Neural cell (in vitro differentiated cells): ENCODE data around the gene MPDZ. TPM values are rescaled to one million over a fixed set of nuclear protein-coding genes. Genes with fewer than 3 reads are reported as not detected.

Source experiments
- H2AFZ ChIP-seq: fragments of 200-600, 300-800 bp; sonication (generic), shearing (Covaris generic); 2 replicates; pipeline ENCODE4 v1.6.0; 2014; ENCODE audit warnings: low read depth, mild to moderate bottlenecking, antibody characterized with exemption, low read length, moderate library complexity
- H3F3A ChIP-seq: fragments of 200-600 bp; shearing (Covaris generic); 2 replicates; pipeline ENCODE4 v1.6.1; 2016; ENCODE audit warnings: mild to moderate bottlenecking, moderate library complexity, mixed read lengths, antibody characterized with exemption, low read length; ENCODE audit not compliant: insufficient read depth, poor library complexity, severe bottlenecking
- H3K27ac ChIP-seq: fragments of 200-600, 300-800 bp; sonication (generic), shearing (Covaris generic); 2 replicates; pipeline ENCODE4 v1.5.1; 2014; ENCODE audit warnings: mild to moderate bottlenecking, low read length, moderate library complexity
- H3K27me3 ChIP-seq: fragments of 300-800, 200-600 bp; sonication (generic), shearing (Covaris generic); 2 replicates; pipeline ENCODE4 v1.6.0; 2014; ENCODE audit warnings: mild to moderate bottlenecking, low read depth, low read length, moderate library complexity; ENCODE audit not compliant: insufficient read depth
- H3K36me3 ChIP-seq: fragments of 300-800, 200-600 bp; sonication (generic), shearing (Covaris generic); 2 replicates; pipeline ENCODE4 v1.5.1; 2014; ENCODE audit warnings: mild to moderate bottlenecking, antibody characterized with exemption, low read length, moderate library complexity; ENCODE audit not compliant: insufficient read depth
- H3K4me2 ChIP-seq: fragments of 300-800, 200-600 bp; sonication (generic), shearing (Covaris generic); 2 replicates; pipeline ENCODE4 v1.6.0; 2014; ENCODE audit warnings: mild to moderate bottlenecking, low read length
- H3K4me3 ChIP-seq: fragments of 300-800, 200-600 bp; sonication (generic), shearing (Covaris generic); 2 replicates; pipeline ENCODE4 v1.5.1; 2014; ENCODE audit warnings: mild to moderate bottlenecking, low read length, moderate library complexity
- H3K79me2 ChIP-seq: fragments of 200-600 bp; shearing (Covaris generic); replicated peaks from 2 replicates; pipeline ENCODE4 v1.6.0; 2014; ENCODE audit warnings: mild to moderate bottlenecking, low read length, moderate library complexity; ENCODE audit not compliant: insufficient read depth
- H3K9ac ChIP-seq: fragments of 300-800, 200-600 bp; sonication (generic), shearing (Covaris generic); 2 replicates; pipeline ENCODE4 v1.6.1; 2016; ENCODE audit warnings: mild to moderate bottlenecking, low read length, mixed read lengths
- H3K9me2 ChIP-seq: fragments of 200-600 bp; shearing (Covaris generic); 2 replicates; pipeline ENCODE4 v1.6.1; 2016; ENCODE audit warnings: mild to moderate bottlenecking, low read length, mixed read lengths; ENCODE audit not compliant: insufficient read depth
- H3K9me3 ChIP-seq: fragments of 200-600, 300-800 bp; sonication (generic), shearing (Covaris generic); 2 replicates; pipeline ENCODE4 v1.6.1; 2016; ENCODE audit warnings: mild to moderate bottlenecking, mixed run types, low read length, moderate library complexity, mixed read lengths
- H4K20me1 ChIP-seq: fragments of 200-600 bp; shearing (Covaris generic); 2 replicates; pipeline ENCODE4 v1.6.1; 2016; ENCODE audit warnings: mild to moderate bottlenecking, mixed run types; ENCODE audit not compliant: insufficient read depth
- CTCF ChIP-seq: fragments of 450-650 bp; IDR thresholded peaks from 2 replicates; pipeline ENCODE4 v1.5.1; 2014; ENCODE audit warnings: antibody characterized with exemption, mild to moderate bottlenecking, moderate library complexity; ENCODE audit not compliant: poor library complexity, severe bottlenecking
- EP300 ChIP-seq: fragments of 450-650 bp; conservative IDR thresholded peaks from 2 replicates; pipeline ENCODE4 v1.6.1; 2014; ENCODE audit warnings: antibody characterized with exemption, mild to moderate bottlenecking, moderate library complexity; ENCODE audit not compliant: poor library complexity, severe bottlenecking
- EZH2 ChIP-seq: fragments of 200-600, 300-800 bp; shearing (Covaris generic), sonication (generic); IDR thresholded peaks from 2 replicates; pipeline ENCODE4 v1.6.1; 2014; ENCODE audit warnings: antibody characterized with exemption, low read length, borderline replicate concordance, mild to moderate bottlenecking; ENCODE audit not compliant: insufficient read depth, poor library complexity, severe bottlenecking
- MXI1 ChIP-seq: fragments of 450-650 bp; conservative IDR thresholded peaks from 2 replicates; pipeline ENCODE4 v1.6.1; 2014; ENCODE audit warnings: antibody characterized with exemption, mild to moderate bottlenecking; ENCODE audit not compliant: poor library complexity, severe bottlenecking
- POLR2AphosphoS5 ChIP-seq: IDR thresholded peaks from 2 replicates; pipeline ENCODE4 v1.6.1; 2012
- RAD21 ChIP-seq: fragments of 450-650 bp; conservative IDR thresholded peaks from 2 replicates; pipeline ENCODE4 v1.6.1; 2014; ENCODE audit warnings: antibody characterized with exemption, mild to moderate bottlenecking, moderate library complexity
- REST ChIP-seq: IDR thresholded peaks from 2 replicates; pipeline ENCODE4 v1.6.1; 2012; ENCODE audit warnings: borderline replicate concordance
- SMC3 ChIP-seq: fragments of 450-650 bp; conservative IDR thresholded peaks from 2 replicates; pipeline ENCODE4 v1.6.1; 2014; ENCODE audit warnings: antibody characterized with exemption, mild to moderate bottlenecking, moderate library complexity; ENCODE audit not compliant: poor library complexity
- TAF1 ChIP-seq: IDR thresholded peaks from 2 replicates; pipeline ENCODE4 v1.6.1; 2012; ENCODE audit warnings: low read depth
- polyA plus RNA-seq: library from polyadenylated mRNA; depleted of rRNA; stranded (reverse); fragments of >200 nt; gene quantifications from 2 replicates; pipeline ENCODE4 v1.2.3, GENCODE V29; 2014

Gene MPDZ
- polyA plus RNA-seq, 1 donor from 2014 or later = 13.1 TPM

GRCh38 chr9:13113751-13114150 lies 165.7 kb downstream of the MPDZ start:
- no peaks in the 10 kb centered on the region for H3K9me3 ChIP-seq
- TF ChIP-seq EP300 = no peak
- H3F3A ChIP-seq = no peaks in the 10 kb centered on the region
- H3K9me2 ChIP-seq = no peaks in the 10 kb centered on the region
- no peak overlapping the region for H3K27ac ChIP-seq
- H3K9ac ChIP-seq = no peak overlapping the region
- H3K27me3 ChIP-seq = no peaks in the 10 kb centered on the region
- H4K20me1 ChIP-seq = no peaks in the 10 kb centered on the region
- H3K79me2 ChIP-seq = no peaks in the 10 kb centered on the region
- no peak overlapping the region for H2AFZ ChIP-seq
- H3K4me2 ChIP-seq = no peak overlapping the region
- no peak overlapping the region for H3K4me3 ChIP-seq
- H3K36me3 ChIP-seq = no peaks in the 10 kb centered on the region

- Histone ChIP-seq H3K27ac (no peak overlapping the region), H4K20me1 (no peaks in the 10 kb centered on the region), H3K79me2 (no peaks in the 10 kb centered on the region), H2AFZ (no peak overlapping the region), H3K27me3 (no peaks in the 10 kb centered on the region), H3F3A (no peaks in the 10 kb centered on the region), H3K9me2 (no peaks in the 10 kb centered on the region), H3K36me3 (no peaks in the 10 kb centered on the region), H3K4me2 (no peak overlapping the region), H3K9ac (no peak overlapping the region), H3K4me3 (no peak overlapping the region), H3K9me3 (no peaks in the 10 kb centered on the region)
- no peak for TF ChIP-seq RAD21
Observed at GRCh38 chr9:13113216-13113615, 166.3 kb downstream of the MPDZ start.

GRCh38 chr9:13111778-13112177 lies 167.7 kb downstream of the MPDZ start:
- TF ChIP-seq POLR2AphosphoS5 = no peak
- TF ChIP-seq SMC3 = no peak
- no peak for TF ChIP-seq RAD21
- TF ChIP-seq TAF1 = no peak
- no peak for TF ChIP-seq EZH2
- TF ChIP-seq MXI1 = no peak
- no peak for TF ChIP-seq CTCF
- TF ChIP-seq EP300 = no peak
- no peak for TF ChIP-seq REST
- H3K9me2 ChIP-seq = no peaks in the 10 kb centered on the region
- no peaks in the 10 kb centered on the region for H3K79me2 ChIP-seq
- no peak overlapping the region for H3K4me3 ChIP-seq
- no peaks in the 10 kb centered on the region for H3K27me3 ChIP-seq
- H3K27ac ChIP-seq = no peak overlapping the region
- H2AFZ ChIP-seq = no peak overlapping the region
- no peaks in the 10 kb centered on the region for H3F3A ChIP-seq
- H3K9ac ChIP-seq = no peak overlapping the region
- no peaks in the 10 kb centered on the region for H4K20me1 ChIP-seq
- H3K4me2 ChIP-seq = no peak overlapping the region
- no peaks in the 10 kb centered on the region for H3K36me3 ChIP-seq
- H3K9me3 ChIP-seq = no peaks in the 10 kb centered on the region
